RWPE2 (cell line): ENCODE data around the gene PTPRN2.

ENCODE experiments used
- ATAC-seq: fragments of 200-7000 bp; cut with Tn5 transposase; 3 replicates; pipeline ENCODE4 v1.9.1; 2021; ENCODE audit warnings: low read depth
- DNase-seq: peaks from one replicate; pipeline ENCODE4 v3.0.0-alpha.2; 2020; ENCODE audit warnings: low spot score
- H3K27ac ChIP-seq: fragments of 450-650 bp; 2 replicates; pipeline ENCODE4 v1.5.1; 2017; ENCODE audit warnings: mild to moderate bottlenecking; ENCODE audit not compliant: poor library complexity, severe bottlenecking
- H3K27me3 ChIP-seq: fragments of 250-450 bp; sonication (Bioruptor Pico); 2 replicates; pipeline ENCODE4 v1.5.1; 2021; ENCODE audit warnings: mild to moderate bottlenecking, moderate library complexity; ENCODE audit not compliant: insufficient read depth, poor library complexity, severe bottlenecking
- H3K36me3 ChIP-seq: fragments of 250-450 bp; sonication (Bioruptor Pico); 2 replicates; pipeline ENCODE4 v1.5.1; 2020; ENCODE audit warnings: low read depth, mild to moderate bottlenecking, moderate library complexity
- H3K4me1 ChIP-seq: fragments of 250-450 bp; sonication (Bioruptor Pico); 2 replicates; pipeline ENCODE4 v1.5.1; 2021; ENCODE audit warnings: mild to moderate bottlenecking, moderate library complexity; ENCODE audit not compliant: insufficient read depth, poor library complexity, severe bottlenecking
- H3K4me3 ChIP-seq: fragments of 250-450 bp; sonication (Bioruptor Pico); 2 replicates; pipeline ENCODE4 v1.5.1; 2021; ENCODE audit warnings: mild to moderate bottlenecking, moderate library complexity; ENCODE audit not compliant: severe bottlenecking
- H3K9me3 ChIP-seq: fragments of 250-450 bp; sonication (Bioruptor Pico); 2 replicates; pipeline ENCODE4 v1.5.1; 2021; ENCODE audit warnings: mild to moderate bottlenecking, moderate library complexity; ENCODE audit not compliant: severe bottlenecking
- TF ChIP-seq, protein P1 (sequence below): fragments of 450-650 bp; IDR thresholded peaks from one replicate; pipeline ENCODE4 v1.5.1; 2017; ENCODE audit warnings: mild to moderate bottlenecking, moderate library complexity; ENCODE audit not compliant: poor library complexity, severe bottlenecking

PTPRN2 gene

DNA sequence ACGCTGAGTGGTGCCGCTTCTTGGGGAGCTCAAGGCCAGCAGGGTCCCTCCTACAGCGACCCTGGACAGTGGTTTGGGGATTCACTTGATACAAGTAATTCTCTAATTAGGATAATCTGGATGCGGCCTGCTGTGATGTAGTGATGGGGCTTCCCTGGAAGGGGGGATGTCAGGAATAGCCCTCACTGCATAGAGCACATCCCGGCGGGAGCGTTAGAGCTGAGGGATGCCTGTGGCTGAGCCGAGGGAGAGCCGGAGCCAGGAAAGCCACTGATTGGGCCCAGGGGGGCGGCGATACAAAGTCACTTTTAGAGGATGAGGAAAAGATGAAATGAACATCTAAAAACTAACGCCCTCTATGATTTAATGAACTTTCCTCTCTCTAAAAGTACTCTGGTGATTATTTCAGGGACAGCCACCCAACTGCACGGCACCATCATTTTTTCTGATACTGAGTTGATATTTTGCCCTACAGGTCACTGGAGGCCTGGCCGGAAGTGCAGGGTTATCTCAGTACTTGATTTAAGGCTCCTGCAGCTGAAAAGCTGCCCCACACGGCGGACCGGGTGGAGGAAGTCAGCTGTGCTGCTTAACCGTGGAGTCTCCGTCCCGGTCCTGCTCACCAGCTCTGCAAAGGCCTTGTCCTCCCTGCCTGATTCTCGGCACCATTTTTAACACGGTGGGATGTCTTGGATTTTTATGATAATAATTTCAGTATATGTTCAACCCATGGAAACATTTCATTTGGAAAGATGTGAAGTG lies 732.0 kb downstream of the PTPRN2 start:
- Histone ChIP-seq H3K4me3 (no peak overlapping the region), H3K36me3 (no peaks in the 10 kb centered on the region), H3K4me1 (no peaks in the 10 kb centered on the region), H3K9me3 (no peaks in the 10 kb centered on the region), H3K27me3 (no peaks in the 10 kb centered on the region), H3K27ac (no peak overlapping the region)
- no peak for ATAC-seq
- TF ChIP-seq, protein P1, sequence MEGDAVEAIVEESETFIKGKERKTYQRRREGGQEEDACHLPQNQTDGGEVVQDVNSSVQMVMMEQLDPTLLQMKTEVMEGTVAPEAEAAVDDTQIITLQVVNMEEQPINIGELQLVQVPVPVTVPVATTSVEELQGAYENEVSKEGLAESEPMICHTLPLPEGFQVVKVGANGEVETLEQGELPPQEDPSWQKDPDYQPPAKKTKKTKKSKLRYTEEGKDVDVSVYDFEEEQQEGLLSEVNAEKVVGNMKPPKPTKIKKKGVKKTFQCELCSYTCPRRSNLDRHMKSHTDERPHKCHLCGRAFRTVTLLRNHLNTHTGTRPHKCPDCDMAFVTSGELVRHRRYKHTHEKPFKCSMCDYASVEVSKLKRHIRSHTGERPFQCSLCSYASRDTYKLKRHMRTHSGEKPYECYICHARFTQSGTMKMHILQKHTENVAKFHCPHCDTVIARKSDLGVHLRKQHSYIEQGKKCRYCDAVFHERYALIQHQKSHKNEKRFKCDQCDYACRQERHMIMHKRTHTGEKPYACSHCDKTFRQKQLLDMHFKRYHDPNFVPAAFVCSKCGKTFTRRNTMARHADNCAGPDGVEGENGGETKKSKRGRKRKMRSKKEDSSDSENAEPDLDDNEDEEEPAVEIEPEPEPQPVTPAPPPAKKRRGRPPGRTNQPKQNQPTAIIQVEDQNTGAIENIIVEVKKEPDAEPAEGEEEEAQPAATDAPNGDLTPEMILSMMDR: no peak
- peak; percentile 33 for DNase-seq

DNA sequence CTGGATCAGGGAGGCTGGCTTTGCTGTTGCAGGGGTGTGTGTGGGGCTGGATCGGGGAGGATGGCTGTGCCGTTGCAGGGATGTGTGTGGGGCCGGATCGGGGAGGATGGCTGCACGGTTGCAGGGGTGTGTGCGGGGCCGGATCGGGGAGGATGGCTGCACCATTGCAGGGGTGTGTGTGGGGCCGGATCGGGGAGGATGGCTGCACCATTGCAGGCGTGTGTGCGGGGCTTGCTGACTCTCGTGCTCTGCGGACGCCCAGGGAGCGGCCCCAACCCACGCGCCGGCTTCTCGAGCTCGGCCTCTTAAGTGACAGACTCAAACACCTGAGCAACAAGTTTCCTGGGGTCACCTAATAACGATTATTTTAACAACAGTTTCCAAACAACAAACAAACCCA lies 732.6 kb downstream of the PTPRN2 start:
- Histone ChIP-seq H3K27me3 (no peaks in the 10 kb centered on the region), H3K4me1 (no peaks in the 10 kb centered on the region), H3K9me3 (no peaks in the 10 kb centered on the region), H3K4me3 (no peak overlapping the region), H3K36me3 (no peaks in the 10 kb centered on the region), H3K27ac (no peak overlapping the region)
- no peak for DNase-seq
- no peak for ATAC-seq
- TF ChIP-seq, protein P1: no peak

DNA sequence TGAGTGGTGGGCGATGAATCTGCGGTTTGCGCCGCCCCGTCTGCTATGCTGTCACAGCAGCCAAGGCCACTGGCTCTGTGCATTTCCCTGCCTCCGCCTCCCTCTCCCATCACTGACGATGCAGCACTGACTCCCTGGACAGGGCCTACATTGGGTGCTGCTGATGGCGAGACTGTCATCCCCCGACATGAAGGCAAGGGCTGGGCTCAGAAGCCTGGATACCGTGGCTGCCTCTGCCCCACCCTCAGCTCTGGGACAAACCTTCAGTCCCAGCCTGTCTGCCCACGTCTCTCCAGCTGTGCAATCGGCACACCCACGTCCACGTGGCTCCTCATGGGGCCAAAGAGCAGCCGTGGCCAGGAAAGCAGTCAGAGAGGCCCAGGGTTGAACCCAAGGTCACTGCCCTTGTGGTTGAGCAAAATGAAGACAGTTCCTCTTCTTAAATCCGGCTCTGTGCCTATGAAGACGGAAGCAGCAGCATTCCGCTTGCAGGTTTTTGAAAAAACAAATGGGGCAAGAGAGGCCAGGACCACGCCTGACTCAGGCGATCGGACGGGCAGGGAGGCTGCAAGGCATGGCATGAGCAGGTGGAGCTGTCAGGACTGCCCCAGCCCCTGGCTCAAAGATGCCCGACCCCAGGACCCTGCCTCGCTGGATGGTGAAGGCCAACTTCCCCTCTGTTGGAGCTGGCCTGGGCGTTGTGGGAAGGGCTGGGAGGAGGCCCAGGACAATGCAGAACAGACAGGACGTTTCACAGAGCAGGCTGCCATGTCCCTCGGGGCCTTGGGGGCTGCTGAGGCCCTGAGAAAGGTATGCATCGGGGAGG lies 733.3 kb downstream of the PTPRN2 start:
- no peaks in the 10 kb centered on the region for H3K27me3 ChIP-seq
- no peak overlapping the region for H3K27ac ChIP-seq
- no peaks in the 10 kb centered on the region for H3K4me1 ChIP-seq
- ATAC-seq: no peak
- no peak overlapping the region for H3K4me3 ChIP-seq
- H3K9me3 ChIP-seq: no peaks in the 10 kb centered on the region
- peak; percentile 41 for DNase-seq
- H3K36me3 ChIP-seq: no peaks in the 10 kb centered on the region
- TF ChIP-seq, protein P1: no peak

DNA sequence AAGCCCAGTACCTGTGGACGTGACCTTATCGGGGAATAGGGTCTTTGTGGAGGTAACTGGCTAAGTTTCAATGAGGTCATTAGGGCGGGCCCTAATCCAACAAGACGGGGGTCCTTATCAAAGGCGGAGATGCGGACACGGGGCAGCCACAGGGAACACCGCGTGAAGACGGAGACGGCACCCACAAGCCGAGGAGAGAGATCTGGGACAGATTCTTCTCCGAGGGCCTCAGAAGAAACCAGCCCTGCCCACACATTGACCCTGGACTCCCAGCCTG lies 733.9 kb downstream of the PTPRN2 start:
- no peak overlapping the region for H3K4me3 ChIP-seq
- ATAC-seq (no peak), DNase-seq (no peak)
- no peaks in the 10 kb centered on the region for H3K27me3 ChIP-seq
- no peaks in the 10 kb centered on the region for H3K4me1 ChIP-seq
- no peak overlapping the region for H3K27ac ChIP-seq
- H3K9me3 ChIP-seq: no peaks in the 10 kb centered on the region
- H3K36me3 ChIP-seq: no peaks in the 10 kb centered on the region
- TF ChIP-seq, protein P1: no peak
